GM21737 (cell line): Measurements from ENCODE around the gene HPCAL1.
A peak's percentile ranks its signal among the peaks of the same experiment; 100 is the strongest.

Source experiments
- ATAC-seq: cut with Tn5 transposase; IDR thresholded peaks from one replicate; pipeline ENCODE4 v1.9.1; 2021; ENCODE audit warnings: mild to moderate bottlenecking, moderate library complexity; ENCODE audit not compliant: unreplicated experiment

The HPCAL1 gene

DNA sequence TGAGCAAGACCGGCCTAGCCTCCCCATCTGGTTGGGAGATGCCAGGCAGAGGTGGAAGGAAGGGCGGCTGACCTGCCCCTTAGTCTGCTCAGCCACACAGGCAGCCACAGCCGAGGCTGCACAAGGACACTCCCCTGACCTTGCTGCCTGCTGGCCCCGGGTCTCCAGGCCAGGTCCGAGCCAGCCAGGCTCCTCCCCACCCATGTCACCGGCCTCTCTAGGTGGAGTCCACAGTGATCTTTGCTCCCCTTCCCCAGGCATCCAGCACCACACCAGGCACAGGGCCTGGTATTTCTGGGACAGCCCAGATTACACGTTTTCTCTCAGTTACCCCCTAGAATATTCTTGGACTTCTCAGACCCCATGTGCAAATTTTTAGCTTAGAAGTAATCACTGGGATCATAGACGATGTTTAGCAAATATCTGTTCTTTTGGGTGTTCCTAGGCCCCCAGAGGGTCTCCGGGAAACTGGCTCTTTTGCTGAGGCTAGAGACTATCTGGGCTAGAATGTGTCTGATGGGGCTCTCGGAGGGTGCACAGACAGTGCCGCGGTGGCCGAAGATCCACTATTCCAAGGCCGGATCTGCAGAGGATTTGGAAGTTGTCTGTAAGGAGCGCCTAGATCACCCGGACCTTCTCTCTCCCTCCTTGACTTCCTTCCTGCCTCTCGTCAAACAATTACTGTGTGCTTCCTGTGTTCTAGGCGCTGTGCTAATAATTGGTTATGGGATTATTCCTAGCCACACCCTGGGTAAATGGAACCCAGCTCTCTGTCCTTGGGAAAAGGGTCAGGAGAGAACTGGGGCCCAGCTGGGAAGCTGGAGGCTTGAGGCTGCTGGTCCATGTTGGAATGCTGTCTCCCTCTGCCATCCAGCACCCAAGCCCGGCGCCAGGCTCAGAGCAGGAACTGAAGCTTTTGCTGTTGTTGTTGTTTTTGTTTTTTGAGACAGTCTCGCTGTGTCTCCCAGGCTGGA, 98.6 kb downstream of the HPCAL1 start:
- ATAC-seq, result no peak

DNA sequence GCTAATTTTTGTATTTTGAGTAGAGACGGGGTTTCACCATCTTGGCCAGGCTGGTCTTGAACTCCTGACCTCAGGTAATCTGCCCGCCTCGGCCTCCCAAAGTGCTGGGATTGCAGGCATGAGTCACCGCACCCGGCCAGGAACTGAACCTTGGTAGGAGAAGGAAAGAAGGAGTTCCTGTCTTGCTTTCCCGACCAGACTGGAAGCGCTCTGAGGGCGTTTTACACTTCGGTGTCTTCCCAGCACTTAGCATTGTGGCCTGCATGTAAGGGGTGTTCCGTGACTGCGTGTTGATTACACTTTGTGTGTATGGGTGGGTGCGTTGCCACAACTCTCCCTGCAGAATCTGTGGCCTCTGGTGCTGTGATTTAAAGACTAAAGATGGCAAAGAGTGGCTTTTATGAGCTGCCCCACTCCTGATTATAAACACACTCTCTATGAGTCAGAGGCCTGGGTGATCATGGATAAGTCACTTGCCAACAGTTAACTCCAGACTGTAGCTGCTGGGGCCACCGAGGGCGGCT, 99.4 kb downstream of the HPCAL1 start:
- ATAC-seq, result no peak

DNA sequence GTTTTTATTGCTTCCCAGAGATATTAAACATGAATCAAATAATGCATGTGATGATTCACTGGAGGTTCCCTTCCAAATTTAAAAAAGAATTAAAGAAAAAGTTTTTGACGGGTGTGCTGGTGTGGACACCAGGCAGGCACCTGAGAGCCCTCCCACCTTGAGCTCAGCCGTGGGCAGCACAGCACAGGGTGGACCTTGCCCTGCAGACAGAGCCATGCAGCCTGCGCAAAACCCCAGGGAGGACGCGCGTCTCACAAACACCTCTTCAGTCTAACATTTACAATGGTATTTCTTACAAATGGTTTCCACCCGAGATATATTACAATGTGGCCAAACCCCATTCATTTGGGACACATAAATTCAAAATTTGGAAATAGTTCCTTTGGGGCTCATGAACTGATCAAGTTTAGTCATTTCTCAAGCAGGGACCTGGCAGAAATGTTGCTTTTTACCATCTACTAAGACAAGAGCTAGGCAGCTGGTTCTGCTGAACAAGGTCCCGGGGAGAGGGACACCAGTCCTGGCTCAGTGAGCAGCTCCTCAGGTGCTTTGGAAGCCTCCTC, 100.0 kb downstream of the HPCAL1 start:
- no peak for ATAC-seq

DNA sequence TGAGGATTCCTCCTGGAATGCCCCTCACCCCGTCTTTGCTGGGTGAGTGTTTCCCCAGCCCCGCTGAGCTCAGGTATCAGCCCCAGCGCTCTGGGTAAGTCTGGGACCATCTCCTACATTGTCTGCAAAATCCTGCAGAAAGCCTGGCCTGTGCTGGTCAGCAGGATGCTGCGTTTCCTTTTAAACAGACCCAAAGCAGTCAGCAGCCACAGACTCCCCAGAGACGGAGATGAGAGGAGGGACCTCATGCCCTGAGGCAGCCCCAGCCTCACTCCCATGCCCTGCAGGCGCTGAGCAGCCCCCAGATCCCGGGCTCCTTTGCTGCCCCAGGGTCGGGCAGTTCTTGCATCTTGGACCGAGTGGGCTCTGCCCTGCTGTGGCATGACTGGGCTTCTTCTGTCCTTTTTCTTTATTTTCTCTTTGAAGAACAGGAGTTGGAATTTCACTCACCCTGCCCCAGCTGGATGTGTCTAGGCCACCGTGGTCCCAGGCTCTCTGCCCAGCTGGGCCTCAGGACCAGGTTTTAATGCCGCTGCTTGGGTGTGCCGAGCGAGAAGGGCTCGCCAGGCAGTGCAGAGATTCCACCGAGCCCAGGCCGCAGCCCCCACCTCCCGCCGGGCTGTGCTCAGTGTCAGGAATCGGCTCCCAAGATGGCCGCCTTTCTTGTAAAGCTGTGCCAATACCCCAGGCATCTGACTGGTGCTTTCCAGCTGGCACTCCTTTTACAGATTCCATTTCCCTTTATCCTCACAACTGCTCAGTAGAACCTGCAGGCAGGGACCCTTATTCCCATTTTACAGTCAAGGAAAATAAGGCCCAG, 101.8 kb downstream of the HPCAL1 start:
- ATAC-seq, result no peak

DNA sequence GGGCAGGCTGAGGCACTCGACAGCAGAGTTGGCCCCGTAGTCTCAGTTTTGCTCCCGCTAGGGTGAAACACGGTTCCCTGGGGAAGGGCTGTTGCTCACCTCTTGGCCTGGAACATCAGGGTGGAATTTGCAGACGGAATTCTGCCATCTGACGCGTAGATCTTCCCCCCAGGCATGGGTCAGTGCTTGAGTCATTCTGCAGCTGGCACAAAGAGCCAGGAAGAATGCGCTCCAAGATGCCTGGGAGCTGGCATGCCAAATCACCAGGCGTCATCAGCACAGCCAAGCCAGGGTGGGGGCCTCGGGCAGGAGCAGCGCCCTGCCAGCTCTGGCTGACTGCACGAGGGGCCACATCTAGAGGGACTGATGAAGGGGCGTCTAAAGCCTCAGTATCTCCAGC, 102.7 kb downstream of the HPCAL1 start:
- no peak for ATAC-seq

DNA sequence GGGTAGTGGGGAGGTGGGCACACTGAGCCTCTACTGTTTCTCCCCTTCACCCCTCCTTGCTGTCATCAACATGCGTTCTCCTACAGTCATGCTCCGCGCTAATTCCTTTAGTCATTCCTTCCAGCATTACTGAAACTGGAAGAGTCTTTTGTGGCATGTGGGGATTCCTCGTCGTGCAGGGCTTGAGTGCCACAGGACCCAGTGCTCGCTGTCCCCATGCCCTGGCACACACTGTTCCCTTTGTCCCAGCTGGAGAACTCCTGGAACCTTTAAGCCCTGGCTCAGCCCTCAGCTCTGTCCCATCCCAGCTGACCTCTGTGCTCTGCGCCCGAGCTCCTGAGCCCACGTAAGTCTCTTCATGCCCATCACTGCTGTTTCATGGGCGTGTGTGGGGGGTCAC, 103.3 kb downstream of the HPCAL1 start:
- no peak for ATAC-seq

DNA sequence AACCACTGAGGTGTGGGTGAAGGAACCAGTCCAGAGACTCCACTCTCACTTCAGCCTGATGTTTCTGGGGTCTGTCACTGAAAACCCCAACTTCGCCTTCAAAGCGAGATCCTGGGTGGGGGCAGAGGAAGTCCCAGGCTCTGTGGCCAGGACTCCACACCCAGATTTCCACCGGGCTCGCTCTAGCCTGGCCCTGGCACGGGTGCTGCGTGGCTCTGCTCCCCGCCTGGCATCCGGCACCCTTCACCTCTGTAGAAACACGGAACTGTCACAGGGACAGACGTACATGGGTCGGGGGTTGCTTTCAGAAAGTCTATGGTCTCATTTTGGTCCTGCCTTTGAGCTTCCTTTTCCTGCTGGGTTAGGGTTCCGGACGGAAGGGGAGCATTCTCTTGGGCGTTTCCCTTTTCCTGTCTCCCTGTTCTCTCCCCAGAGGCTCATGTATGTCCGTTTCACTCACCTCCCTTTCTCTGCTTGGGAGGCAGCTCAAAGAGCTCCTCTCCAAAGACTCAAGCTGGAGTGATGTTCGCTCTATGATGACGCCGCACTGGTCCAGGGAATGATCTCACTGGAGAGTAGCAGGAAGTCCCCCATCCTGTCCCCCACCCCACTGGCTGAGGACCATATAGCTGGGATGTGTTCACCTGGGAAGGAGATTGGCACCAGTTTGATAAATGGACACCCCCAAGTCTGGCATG, 103.9 kb downstream of the HPCAL1 start:
- no peak for ATAC-seq

DNA sequence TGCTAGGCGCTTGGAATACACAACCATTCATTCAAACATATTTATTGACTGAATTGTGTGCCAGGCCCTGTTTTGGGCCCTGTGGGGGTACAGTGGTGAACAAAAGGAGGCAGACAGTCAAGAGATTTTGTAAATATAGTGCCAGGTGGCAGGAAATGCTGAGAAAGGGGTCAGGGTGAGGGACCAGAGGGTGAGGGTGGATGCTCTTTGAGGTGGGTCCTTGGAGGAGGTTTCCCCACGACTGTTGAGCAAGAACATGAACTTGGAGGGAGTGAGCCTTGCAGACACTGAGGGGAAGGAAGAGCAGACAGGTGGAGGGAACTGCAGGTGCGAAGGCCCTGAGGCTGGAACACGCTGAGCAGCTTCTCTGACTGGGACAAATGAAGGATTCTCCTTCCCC, 104.7 kb downstream of the HPCAL1 start:
- no peak for ATAC-seq

DNA sequence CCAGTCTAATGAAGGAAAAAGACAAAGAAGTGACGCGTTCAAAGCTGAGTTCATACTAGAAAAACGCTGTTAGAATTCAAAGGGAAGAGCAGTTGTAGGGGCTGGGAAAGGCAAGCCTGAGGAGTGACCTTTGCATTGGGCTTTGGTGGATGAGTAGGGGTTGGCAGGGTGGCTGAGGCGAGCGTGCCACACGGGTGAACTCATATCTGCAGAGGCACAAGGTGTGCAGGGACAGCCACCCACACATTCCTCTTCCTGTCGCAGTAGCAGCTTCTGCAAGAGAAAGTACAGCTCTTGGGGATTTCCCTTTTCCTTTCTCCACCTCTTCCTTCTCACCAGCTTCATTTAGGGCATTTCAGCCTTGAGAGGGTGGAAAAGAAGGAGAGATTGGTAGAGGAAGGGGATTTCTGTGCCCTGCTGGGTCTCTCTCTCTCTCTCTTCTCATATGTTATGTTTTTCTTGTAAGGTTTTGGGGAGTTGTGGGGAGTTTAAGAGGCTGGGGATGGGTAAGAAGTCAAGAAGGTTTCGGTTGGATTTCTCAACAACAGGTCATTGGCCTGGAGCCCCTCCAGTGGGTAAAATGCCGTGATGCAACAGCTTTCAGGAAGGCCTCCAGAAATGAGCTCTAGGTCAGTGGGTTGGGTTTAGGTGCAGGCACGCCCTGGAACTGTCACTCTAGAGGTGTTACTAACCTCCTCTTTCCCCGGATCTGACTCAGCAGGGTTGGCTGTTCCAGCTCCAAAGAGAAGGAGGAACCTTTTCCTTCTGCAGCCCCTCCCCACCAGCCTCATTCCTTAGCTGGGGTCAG, 105.3 kb downstream of the HPCAL1 start:
- ATAC-seq, result peak; percentile 45

DNA sequence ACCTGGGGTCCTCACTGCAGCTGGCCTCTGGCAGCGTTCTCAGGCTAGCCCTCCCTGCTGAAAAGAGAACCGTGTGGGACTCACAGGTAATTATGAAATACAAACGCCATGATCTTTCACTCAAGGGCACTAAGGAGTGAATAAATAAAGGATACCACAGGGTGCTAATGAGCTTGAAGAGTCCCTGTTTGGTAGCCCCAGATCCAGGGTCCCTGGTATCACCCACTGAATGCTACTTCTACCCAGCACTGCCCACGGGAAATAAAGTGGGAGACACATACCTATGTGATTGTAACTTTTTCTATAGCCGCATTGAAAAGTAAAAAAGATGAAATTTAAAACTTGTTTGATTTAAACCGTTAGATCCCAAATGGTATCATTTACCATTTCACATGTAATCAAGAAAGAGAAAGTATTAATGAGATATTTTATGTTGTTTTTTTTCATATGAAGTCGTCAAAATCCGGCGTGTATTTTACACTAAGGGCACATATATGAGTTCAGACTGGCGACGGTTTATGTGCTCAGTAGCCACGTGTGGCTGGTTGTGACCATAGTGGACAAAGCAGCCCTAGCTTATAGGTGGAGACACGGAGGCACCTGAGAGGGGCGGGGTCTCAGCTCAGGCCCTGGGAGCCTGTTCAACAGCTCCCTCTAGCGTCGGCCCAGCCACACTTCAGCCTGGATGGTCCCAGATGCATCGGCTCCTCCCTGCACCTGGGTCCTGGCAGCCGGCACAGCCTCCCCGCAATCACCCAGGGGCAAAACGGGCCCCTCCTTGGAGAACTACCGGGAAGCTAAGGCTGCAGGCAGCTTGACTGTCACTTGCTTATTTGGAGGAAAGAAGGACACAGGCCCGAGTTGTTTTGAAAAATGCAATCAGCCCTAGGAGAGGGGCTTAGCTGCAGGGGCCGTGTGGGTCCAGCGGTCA, 106.2 kb downstream of the HPCAL1 start:
- peak; percentile 52 for ATAC-seq

DNA sequence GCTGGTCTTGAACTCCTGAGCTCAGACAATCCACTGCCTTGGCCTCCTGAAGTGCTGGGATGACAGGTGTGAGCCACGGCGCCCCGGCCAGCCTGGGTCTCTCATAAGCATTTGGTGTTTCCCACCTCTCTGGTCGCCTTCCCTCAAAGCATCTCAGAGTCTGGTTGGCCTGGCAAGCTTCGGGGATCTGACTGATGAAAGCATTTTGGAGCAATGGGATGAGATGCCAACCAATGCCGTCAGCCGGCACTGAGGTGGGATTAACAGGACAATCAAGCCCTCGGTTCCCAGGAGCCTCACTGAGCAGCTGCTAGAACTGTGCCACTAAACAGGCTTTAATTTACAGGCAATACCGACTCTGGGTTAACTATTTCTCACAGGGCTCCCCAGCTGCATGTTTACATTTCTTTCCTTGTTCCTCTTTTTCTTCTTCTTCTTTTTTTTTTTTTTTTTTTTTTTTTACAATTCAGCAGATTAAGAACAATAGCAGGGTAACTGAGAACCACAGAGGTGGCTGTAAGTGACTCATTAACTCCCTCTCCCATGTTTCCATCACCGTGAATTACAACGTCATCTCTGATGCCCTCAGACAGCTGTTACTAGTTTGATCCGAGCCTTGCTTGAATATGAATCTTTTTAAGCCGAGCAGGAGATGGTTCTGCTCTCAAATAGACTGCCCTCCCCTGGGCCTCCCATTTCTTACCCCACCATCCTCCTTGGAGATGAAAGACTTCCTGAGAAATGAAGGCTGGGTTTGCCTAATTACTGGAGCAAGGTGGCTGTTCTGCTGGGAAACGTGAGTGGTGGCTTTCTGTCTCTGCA, 107.5 kb downstream of the HPCAL1 start:
- ATAC-seq, result peak; percentile 51

DNA sequence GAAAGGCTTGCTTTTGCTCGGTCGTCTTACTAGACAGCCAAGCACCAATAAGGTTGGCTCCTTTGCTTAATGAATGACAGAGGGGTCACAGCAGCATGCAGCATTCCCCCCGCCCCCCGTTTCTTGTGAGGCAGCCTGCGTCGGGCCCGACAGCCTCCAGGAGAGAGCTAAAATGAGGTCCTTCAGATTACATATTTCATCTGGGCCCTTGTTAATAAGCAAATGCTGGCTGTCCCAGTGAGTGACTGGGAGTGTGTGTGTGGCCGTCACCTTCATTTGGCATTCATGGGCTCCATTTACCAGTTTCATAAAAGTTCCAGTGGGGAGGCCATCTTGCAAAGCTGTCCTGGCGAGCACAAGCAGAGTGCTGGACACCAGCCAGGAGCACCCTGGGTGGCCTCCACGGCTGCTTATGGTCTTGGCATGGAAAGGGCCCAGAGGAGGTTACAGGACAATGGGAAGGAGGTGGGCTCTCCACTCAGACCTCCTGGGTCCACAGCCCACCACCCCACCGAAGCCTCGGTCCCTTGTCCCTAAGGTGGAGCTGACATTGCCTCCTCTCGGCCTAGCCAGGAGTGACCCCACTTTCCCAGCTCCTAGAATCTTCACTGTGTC, 108.2 kb downstream of the HPCAL1 start:
- ATAC-seq, result no peak

DNA sequence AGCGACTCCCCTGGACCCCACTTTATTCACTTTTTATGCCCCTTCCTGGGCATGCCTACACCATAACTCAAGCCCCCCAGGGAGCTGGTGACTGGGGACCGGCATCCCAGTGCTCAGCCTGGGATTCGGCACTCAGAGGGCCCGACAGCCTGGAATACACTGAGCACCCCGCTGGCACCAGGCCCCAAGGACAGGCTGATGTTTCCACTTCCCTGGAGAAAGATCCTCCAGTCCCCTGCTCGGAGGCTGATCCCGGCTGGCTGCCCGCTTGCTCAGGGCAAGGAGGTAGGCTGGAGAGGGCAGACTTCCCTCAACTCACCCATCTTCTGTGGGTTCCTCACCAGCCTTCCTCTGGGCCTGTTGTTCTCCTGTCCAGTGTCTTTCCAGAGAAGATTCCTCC, 108.9 kb downstream of the HPCAL1 start:
- no peak for ATAC-seq

DNA sequence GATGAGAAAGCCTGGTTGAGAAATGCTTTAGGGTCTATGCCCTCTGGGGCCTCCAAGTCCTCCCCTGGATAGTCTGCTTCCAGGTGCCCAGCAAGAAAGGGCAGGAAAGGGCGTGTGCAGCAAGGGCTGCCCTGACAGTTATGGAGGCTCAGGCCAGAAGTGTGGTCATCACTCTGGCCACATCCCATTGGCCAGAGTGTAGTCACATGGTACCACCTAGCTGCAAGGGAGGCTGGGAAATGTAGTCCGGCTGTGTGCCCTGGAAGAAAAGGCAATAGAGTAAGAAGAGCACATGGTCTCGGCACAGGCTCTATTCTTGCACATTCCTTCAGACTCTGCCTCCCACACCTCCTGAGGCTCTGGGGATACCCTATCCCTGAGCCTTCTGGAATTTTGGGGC, 109.7 kb downstream of the HPCAL1 start:
- ATAC-seq, result no peak

DNA sequence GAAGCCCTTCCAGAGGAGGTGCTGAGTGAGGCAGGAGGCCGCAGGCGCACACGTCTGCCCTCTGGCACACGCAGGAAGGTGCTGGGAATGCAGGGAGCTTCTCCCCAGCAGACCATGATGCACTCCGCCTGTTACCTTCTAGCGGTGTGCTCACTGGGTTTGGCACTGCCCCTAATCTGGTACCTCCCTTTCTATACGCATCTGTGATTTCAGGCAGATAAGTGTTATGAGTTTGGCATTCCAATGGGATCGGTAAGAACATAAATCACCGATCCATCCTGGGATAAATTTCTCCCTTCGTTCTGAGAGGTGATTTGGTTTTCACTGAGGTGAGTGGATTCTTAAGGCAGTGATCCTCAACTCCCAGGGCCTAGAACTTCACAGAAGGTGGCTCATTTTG, 110.8 kb downstream of the HPCAL1 start:
- no peak for ATAC-seq

DNA sequence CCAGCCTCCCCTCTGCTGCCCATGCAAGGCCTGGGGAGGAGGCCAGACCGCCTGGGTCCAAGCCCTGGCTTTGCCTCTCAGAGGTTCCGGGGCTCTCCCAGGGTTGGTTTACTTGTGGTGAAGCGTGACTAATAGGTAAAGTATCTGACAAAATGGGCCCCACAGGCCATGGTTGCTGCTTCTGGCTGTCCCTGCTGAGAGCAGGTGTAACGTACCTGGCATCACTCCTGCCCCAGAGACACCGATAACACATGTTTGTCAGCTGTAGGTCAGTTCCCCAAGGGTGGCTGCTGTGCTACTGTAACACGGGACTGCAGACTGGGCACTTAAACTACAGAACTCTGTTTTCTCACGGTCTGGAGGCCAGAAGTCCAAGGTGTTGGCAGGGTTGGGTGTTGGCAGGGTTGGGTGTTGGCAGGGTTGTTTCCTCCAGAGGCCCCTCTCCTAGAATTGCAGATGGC, 111.3 kb downstream of the HPCAL1 start:
- no peak for ATAC-seq

DNA sequence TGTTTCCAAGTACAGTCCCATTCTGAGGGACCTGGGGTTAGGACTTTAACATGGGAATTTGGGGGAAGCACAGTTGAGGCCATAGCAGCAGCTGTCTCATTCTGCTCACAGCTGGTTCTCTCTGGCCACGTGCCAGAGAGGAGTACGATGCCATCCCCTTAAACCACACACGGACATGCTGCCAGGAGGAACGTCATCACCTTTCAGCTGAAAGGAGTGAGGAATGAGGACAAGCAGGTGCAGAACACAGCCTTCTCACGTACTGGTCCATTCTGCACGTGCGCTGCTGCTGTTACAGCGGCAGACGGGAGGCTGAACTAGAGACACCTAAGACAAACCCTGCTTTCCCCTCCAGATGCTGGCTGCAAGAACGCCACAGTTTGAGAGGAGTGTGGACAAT, 111.9 kb downstream of the HPCAL1 start:
- ATAC-seq, result no peak
